NCI-H2107 (cell line): Measurements from ENCODE around the gene FHOD3.
"Not testable (repeated sequence)": the region's sequence is repeated elsewhere in the genome, so short reads cannot be mapped to it uniquely, and the experiment has no call there.

Experiments
- DNase-seq: peaks from one replicate; lab custom pipeline; 2025; lab: John Stamatoyannopoulos, UW

The FHOD3 gene

GRCh38 chr18:36756242-36756641 lies 458.7 kb downstream of the FHOD3 start:
- DNase-seq, result no peak

GRCh38 chr18:36757081-36757480 lies 459.6 kb downstream of the FHOD3 start:
- DNase-seq, result peak; percentile 38

GRCh38 chr18:36757991-36758390 lies 460.5 kb downstream of the FHOD3 start:
- DNase-seq, result no peak

- no peak for DNase-seq
These were observed 461.1 kb downstream of the FHOD3 start for GRCh38 chr18:36758623-36759022.

- DNase-seq, result no peak
These were observed 461.8 kb downstream of the FHOD3 start for GRCh38 chr18:36759167-36759776.

- no peak for DNase-seq
These were observed 463.1 kb downstream of the FHOD3 start for GRCh38 chr18:36760598-36760997.

- DNase-seq, result no peak
These were observed 463.7 kb downstream of the FHOD3 start for GRCh38 chr18:36761186-36761698.

GRCh38 chr18:36762074-36762473 lies 464.6 kb downstream of the FHOD3 start:
- no peak for DNase-seq

- not testable (repeated sequence) for DNase-seq
These were observed 465.5 kb downstream of the FHOD3 start for GRCh38 chr18:36762965-36763364.

GRCh38 chr18:36766836-36767235 lies 469.3 kb downstream of the FHOD3 start:
- DNase-seq, result no peak

GRCh38 chr18:36769172-36769571 lies 471.7 kb downstream of the FHOD3 start:
- DNase-seq, result no peak

- DNase-seq, result no peak
These were observed 472.2 kb downstream of the FHOD3 start for GRCh38 chr18:36769611-36770314.

GRCh38 chr18:36770315-36770946 lies 472.9 kb downstream of the FHOD3 start:
- DNase-seq, result no peak

- no peak for DNase-seq
These were observed 473.7 kb downstream of the FHOD3 start for GRCh38 chr18:36771245-36771644.

GRCh38 chr18:36772241-36772723 lies 474.8 kb downstream of the FHOD3 start:
- no peak for DNase-seq

- DNase-seq, result no peak
These were observed 477.9 kb downstream of the FHOD3 start for GRCh38 chr18:36775396-36775795.

- DNase-seq, result no peak
These were observed 479.1 kb downstream of the FHOD3 start for GRCh38 chr18:36776650-36777049.

- DNase-seq, result no peak
These were observed 480.1 kb downstream of the FHOD3 start for GRCh38 chr18:36777566-36777965.

- no peak for DNase-seq
These were observed 483.2 kb downstream of the FHOD3 start for GRCh38 chr18:36780748-36781147.

- DNase-seq, result no peak
These were observed 485.2 kb downstream of the FHOD3 start for GRCh38 chr18:36782710-36783109.

GRCh38 chr18:36783792-36784191 lies 486.3 kb downstream of the FHOD3 start:
- DNase-seq, result no peak

- DNase-seq, result no peak
These were observed 489.2 kb downstream of the FHOD3 start for GRCh38 chr18:36786686-36787085.
